ENCODE results near the gene RFTN1.
A peak's percentile ranks its signal among the peaks of the same experiment; 100 is the strongest.

RFTN1 gene

GRCh38 chr3:16295298-16295890 is 218.1 kb downstream of the RFTN1 start:
- no peak for DNase-seq

- no peak for DNase-seq
Measured at GRCh38 chr3:16294844-16295243, 218.7 kb downstream of the RFTN1 start.

DNA sequence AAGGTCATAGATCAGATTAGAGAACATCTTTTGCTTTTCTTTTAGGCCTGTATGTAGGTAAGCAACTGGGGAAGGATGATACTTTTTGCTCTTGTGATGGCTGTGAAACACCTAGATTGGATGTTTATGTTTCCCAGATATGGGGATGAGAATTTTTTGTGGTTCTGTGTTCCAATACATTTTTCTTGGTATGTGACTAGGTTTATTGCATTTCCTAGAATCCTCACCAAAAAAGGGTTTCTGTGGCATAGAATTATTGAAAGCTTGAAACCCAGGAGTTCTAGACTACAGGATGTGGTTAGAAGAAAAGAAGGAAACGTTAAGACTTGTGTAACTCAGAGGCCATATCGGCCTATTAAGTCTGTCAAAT is 222.7 kb downstream of the RFTN1 start:
- DNase-seq = peak; percentile 58

GRCh38 chr3:16290007-16290826 is 223.3 kb downstream of the RFTN1 start:
- DNase-seq = peak; percentile 77

DNA sequence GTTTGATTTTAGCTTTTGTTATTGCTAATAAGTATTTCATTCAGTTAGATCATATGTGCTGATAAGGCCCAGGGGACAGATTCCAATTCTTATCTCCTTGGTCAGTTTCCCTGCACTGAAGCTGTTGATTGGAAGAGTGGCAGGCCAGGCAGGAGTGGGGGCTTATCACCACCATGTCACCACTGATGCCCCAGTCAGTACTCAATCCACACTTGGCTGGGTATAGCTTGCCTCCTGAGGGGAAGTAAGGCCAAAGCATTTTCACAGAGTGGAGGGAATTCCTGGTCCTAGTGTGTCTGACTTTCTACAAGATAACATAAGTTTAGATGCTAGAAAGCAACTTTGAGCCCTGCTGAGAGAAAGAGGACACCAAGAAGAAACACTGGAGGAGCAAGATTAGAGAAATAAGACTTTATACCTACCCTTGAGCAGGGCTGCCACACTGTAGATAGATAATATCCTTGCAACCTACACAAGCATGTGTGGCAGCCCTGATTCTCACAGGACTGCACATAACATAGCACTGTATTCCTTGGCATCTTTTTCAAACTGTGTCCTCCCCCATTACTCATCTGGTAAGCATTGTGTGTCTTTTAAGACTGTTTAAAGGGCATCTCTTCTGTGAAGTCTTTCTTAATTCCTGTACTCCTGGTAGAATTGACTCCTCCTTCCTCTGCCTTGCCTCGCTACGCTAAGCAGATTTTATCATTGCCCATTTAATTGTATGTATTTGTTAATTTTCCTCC is 224.2 kb downstream of the RFTN1 start:
- DNase-seq = no peak

DNA sequence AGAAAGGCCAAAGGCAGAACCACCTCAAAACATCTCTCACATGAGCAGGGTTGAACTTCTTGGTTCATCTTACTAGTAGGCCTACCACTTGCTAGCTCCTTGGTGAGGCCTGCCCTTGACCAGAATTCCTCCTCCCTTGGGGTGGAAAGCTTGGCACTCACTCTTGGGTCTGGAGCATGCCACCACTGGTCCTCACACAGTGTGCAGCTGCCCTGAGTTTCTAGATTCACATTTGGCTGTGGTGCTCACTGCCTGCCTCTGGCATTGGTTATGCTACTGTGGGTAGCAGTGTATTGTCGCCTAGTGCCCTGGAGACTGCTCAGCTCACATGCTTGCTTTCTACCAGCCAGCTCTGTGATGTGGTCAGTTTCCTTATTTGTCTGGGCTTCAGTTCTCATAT is 224.8 kb downstream of the RFTN1 start:
- no peak for DNase-seq

- DNase-seq = no peak
Measured at GRCh38 chr3:16286751-16287543, 226.6 kb downstream of the RFTN1 start.

GRCh38 chr3:16286161-16286560 is 227.3 kb downstream of the RFTN1 start:
- peak; percentile 86 for DNase-seq

DNA sequence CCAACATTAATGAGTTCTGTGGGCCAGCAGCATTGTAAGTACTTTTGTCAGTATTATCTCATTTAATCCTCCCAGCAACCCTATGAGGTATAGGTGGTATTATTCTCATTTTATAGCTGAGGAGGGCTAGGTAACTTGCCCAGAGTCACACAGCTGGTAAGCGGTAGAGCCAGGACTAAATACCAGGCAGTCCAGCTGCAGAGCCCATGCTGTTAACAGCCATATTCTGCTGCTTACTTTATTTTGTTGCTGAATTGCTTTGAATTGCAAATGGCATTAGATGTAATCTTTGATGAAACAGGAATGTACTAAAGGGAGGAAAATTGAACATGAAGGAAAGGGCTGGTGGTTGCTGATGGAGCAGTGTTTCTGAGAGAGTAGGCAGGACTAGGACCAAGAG is 228.9 kb downstream of the RFTN1 start:
- no peak for DNase-seq

DNA sequence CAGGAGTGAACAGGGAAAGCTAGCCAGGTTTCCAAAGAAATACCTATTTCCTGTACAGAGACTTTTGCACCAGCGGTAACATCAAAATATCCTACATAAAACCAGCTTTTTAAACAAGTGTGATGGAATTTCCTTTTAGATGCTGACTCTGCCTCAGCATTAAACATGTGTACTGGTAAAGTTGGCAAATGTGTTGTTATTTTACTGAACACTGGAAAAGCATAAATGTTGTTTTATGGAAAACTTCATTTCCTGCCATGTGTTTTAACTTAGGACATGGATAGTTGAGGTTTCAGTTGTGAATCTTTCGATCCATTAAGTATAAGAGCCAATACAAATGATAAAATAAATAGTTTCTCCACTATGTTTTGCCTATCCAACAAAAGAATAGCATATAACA is 232.8 kb downstream of the RFTN1 start:
- DNase-seq = no peak

DNA sequence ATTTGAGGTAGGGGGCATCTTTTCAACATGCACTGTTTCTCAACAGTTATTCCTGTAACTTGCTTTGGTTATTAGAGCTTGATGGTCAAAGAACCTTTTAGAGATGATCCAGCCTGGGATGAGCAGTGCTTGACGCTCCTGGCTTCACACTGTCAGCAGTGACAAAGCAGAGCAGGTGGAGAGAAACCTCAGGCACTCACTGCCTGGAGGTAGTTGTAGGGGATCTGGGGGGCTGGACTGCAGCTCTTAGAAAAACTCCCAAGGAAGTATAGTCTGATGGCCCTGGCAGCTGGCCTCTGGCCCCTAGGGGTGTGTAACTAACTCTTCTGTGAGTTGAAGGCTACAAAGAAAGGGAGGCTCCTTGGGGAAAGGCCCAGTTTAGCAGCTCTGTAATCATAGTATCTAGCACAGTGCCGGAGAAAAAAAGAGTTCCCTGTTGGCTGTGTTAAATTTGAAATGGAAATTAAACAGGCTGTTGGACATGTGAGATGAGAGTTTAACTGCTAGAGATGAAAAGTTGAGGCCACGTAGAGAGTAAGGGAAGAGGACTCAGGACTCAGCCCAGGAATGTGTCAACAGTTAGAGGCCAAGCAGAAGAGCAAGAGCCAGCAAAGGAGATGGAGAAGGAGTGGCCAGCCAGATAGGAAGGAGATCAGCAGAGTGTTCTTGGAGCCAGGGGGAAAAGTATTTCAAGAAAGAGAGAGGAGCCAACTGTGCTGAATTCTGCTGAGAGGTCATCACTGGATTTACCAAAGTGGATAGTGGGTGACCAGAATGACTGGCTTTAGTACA is 234.3 kb downstream of the RFTN1 start:
- DNase-seq = no peak

DNA sequence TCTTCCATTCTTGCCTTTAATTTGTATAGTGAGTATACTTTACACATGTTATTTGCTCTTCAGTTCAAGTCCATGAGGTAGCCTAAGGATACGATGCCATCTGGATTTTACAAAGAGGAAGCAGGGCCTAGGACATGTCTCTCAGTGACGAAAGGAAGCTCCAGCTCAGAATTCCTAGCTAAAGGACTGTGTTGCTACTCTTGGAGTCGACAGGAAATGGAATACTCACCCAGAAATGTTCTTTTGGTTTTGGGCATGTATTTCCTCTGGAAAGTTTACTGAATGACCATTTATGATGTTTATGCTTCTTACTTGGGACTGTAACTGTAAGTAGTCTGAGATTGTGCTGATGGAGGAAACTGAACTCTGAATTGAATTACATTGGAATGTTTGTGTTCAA is 236.0 kb downstream of the RFTN1 start:
- DNase-seq = no peak

GRCh38 chr3:16273867-16274266 is 239.6 kb downstream of the RFTN1 start:
- no peak for DNase-seq

DNA sequence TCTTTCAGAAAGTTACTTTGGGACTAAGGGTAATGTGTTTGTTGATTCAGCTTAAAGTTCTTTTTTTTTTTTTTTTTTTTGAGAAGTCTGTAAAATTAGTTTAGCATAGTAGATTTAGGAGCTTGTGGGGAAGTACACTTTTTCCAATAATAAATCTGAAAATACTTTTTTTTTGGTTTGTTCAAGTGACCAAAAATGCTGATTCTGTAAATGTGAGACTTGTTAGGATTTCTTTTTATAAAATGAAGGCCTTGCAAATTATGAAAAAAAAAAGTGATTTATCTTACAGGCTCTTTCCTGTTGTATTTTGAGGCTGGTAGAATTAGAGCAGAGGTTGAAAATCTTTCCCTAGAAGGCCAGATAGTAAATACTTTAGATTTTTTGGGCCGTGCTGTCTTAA is 240.9 kb downstream of the RFTN1 start:
- DNase-seq = no peak

DNA sequence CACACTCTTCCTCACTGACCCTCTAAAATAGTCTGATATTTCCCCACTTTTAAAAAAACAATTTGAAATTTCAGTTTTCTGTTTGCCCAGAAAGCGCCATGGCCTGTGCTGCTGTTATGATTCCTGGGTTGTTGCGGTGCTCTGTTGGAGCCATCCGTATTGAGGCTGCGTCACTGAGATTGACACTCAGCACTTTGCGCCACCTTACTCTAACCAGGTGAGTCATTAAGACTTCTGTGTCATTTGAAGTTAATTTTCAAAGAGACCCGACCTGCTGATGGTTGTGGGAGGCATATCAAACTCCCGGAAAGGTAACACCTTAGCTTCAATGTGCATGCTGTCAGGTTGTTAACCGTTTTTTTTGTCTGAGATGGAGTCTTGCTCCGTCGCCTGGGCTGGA is 242.6 kb downstream of the RFTN1 start:
- no peak for DNase-seq

DNA sequence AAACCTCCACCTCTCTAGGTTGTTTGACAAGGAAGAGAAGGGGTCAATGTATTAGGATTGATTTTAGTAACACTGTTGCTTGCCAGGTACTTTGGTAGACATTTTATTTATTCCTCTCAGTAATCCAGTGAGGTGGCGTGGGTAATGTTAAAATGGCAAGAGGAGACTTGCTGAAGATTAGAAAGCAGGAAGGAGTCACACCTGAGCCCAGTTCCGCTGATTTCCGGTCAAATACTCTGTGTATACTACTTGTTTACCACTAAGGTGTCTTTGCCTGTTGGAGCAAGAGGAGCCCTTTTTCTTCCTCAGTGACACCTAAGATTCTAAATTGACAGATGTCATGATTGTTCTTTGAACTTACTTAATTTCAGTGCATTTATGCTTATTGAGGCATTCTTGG is 246.8 kb downstream of the RFTN1 start:
- DNase-seq = no peak

Measured in CD4-positive, alpha-beta T cell treated with Interleukin-17A for 1 hour (primary cell).